Measurements from ENCODE around the gene KIFC3.

KIFC3 gene

DNA sequence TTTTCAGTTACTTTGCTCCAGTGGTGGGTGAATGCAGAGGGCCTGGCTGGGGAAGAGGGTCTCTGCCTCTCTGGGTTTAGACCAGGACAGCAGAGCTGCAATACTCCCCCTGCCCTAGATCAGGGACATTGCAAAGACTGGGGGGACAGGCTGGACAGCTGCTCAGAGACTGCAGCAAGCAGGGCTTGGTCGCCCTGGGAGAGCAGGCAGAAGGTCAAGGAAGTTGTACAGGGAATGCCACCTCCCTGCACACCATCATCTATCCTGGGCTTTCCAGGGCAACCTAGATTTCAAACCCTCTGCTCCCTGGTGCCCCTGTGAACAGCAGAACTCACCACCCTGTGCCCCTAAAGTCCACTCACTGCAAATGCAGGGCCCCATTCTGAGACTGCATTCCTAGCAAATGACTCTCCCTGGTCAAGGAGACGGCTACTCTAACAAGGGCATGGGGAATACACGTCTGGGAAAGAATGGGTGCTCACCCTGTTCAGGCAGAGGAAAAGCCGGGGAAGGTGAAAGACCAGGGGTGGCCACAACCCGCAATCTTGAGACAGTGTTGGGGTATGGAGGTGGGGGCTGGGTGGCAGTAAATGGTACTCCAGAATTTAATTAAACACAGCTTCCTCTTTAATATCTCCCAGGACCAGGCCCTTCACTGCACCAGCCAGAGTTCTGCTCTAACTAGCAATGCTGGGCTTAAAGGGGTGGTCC is 1.0 kb downstream of the KIFC3 start:
- H3K4me3 ChIP-seq (ENCODE audit: low read depth, low read length): peak overlapping the region; percentile 89
- TF ChIP-seq, protein P1, sequence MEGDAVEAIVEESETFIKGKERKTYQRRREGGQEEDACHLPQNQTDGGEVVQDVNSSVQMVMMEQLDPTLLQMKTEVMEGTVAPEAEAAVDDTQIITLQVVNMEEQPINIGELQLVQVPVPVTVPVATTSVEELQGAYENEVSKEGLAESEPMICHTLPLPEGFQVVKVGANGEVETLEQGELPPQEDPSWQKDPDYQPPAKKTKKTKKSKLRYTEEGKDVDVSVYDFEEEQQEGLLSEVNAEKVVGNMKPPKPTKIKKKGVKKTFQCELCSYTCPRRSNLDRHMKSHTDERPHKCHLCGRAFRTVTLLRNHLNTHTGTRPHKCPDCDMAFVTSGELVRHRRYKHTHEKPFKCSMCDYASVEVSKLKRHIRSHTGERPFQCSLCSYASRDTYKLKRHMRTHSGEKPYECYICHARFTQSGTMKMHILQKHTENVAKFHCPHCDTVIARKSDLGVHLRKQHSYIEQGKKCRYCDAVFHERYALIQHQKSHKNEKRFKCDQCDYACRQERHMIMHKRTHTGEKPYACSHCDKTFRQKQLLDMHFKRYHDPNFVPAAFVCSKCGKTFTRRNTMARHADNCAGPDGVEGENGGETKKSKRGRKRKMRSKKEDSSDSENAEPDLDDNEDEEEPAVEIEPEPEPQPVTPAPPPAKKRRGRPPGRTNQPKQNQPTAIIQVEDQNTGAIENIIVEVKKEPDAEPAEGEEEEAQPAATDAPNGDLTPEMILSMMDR (IDR thresholded peaks at IDR 0.05; ENCODE audit: low read depth, low read length): 0 out of 2 replicates have a peak, but pooled peaks have one; percentile 13

DNA sequence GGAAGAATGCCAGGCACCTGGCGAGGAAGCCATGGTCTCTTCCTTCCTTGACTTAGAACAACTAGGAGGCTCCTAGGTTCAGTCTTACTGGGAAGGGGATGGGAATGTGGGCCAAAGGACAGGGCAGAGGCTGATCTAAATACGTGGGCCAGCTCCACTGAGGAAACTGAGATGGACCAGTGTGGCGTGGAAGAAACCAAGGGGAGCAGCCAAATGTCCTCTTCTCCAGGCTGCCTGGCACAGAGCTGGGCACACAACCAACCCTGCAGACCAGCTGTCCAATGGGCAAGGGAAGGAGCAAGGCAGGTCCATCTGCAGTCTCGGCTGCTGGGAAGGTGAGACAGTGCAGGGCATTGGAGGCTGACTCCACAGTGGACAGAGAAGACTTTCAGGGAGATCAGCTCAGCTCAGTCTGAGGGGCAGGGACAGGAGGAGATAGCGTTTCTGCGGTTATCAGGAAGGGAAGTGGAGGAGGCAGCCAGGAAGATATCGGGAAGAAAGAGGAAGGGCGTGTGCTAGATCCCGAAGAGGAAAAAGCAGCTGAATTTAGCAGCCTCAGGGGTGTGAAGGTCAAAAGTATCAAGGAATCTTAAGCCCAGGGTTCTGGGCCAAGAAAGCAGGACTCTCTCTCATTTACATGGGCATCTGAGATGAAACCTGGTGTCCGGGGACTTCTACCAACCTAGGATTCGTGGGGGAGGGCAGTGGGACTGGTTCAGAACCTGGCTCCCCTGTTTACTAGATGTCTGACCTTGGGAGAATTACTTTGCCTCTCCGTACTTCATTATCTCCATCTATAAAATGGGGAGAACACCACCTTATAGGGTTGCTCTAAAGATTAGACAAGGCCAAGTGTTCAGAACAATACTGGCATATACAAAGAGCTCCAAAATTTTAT is 1.8 kb downstream of the KIFC3 start:
- TF ChIP-seq, protein P1 (IDR thresholded peaks at IDR 0.05; ENCODE audit: low read depth, low read length): no peak
- H3K4me3 ChIP-seq (ENCODE audit: low read depth, low read length): peak overlapping the region; percentile 89

DNA sequence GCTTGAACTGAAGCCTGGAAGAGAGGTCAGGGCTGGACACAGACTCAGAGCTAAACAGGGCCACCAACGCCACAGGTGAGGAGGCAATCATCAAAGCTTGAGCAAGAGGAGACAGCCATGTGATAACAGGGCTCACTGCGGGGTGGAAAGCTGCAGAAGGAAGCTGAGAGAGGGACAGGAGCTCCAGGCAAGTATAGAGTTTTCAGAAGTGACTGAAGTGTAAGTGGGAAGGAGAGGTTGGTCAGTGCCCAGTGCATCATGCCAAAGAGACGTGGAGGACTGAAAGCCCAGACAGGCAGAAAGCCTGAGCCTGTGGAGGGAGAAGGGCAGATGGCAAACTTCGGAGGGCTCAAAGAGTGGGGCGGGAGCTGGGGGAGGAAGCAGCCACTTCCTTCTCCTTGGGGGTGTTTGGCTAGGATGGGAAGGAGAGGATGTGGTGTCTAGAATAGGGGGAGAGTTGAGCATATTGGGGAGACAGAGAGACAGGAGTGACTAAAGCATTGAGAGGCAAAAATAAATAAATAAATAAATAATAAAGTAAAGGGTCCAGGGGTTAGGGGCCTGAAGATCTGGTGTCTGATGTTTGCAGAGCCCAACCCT is 2.6 kb downstream of the KIFC3 start:
- H3K4me3 ChIP-seq (ENCODE audit: low read depth, low read length): no peak overlapping the region
- TF ChIP-seq, protein P1 (IDR thresholded peaks at IDR 0.05; ENCODE audit: low read depth, low read length): no peak

DNA sequence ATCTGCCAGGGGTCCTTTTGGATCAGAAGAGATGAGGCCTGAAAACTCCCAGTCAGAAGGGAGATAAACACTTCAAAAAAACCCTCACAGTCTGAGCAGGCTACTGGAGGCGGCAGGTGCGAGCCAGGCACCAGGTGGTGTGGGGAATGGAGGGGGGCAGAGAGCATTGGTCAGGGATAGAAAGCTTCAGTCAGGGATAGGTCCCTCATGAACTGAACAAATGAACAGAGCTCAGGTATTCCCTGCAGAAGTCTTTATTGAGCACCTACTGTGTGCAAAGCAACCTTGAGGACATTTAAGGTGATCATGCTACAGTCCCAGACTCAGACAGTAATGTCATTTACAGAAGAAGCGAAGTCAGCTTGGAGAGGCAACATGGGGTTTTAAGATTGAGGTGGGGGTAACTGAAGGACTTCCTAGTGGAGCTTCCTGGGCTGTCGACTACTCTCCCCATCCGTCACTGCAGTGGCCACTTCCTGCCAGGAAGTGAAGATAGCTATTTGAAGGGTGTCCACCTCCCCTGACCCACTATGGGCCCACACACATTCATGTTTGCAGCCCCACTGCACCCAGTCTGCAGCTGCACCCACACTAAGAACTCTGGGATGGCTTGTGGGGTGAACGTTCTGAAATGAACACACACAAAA is 3.2 kb downstream of the KIFC3 start:
- TF ChIP-seq, protein P1 (IDR thresholded peaks at IDR 0.05; ENCODE audit: low read depth, low read length): no peak
- H3K4me3 ChIP-seq (ENCODE audit: low read depth, low read length): no peak overlapping the region

DNA sequence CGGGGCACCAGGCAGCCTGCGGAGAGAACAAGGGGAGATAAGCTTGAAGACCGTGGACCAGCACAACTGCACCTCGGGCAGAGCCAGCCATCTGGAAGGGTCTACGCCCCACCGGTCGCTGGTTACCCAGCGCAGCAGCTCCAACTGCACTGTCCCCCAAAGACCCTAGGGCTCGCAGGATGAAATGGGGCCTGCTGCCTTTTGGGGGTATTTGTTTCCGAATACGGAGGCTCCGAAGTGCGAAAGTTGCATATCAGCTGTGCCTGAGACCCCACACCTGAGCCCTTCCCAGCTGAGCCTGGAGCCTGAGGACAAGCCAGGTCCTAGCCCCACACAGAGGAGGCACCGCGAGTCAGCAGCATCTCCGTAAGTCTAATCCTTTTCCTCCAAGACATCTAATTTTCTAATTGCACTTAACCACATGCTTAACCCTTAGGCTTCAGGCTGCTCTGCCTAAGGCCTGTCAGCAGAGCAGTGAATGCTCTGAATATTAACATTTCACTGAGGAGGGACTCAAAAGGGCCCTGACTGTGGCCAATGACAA is 4.0 kb downstream of the KIFC3 start:
- TF ChIP-seq, protein P1 (IDR thresholded peaks at IDR 0.05; ENCODE audit: low read depth, low read length): no peak
- H3K4me3 ChIP-seq (ENCODE audit: low read depth, low read length): no peak overlapping the region

DNA sequence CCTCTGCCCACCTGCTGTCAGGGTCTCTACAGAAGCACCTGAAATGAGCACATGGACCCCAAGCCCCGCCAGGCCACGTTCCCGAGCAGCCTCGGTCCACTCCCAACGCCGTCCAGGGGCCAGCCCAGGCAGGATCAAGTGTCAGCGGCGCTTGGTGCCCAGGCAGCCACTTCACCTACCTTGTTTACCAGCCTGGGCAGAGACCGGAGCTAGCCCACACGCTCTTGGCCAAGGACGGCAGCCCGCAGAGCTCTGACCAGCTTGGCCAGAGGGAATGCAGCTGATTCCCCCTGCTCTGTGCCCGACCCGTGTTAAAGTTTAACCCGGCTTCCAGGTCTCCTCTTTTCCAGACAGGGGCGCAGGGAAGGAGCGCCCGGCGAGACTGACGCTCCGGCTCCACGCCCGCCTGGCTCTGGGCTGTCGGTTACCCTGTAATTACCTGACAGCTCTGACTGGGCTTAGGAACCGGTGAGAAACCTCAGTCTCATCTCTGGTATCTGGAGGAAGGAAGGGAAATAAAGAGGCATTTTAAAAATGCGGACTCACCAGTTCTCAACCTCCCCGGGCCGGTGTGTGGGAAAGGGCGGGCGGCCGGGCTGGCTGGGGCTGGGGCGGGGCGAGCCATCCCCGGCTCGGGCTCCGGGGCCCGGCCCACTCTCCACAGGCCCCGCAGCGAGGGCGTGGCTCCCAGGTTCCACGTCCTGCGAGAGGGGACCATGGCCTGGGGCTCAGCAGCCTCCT is 4.6 kb downstream of the KIFC3 start:
- H3K4me3 ChIP-seq (ENCODE audit: low read depth, low read length): no peak overlapping the region
- TF ChIP-seq, protein P1 (IDR thresholded peaks at IDR 0.05; ENCODE audit: low read depth, low read length): no peak

Data from WI38 (cell line).